Peyer's patch (tissue), 4 donors: ENCODE data around the gene LBH.

Source experiments
- POLR2A ChIP-seq, 2 donors: fragments of 450-650 bp; IDR thresholded peaks; one replicate each; pipeline ENCODE4 v1.5.1; 2017; ENCODE audit warnings: antibody characterized with exemption in 2 of 2, mild to moderate bottlenecking in 2 of 2, moderate library complexity in 2 of 2
- TF ChIP-seq, protein P1 (sequence below), 6 experiments: fragments of 450-650 bp in 4 of 6; fragments of 200-600 bp in 2 of 6; sonication (generic) in 1 of 6; IDR thresholded peaks; one replicate each; pipeline ENCODE4 v1.5.1; 2017 to 2019; ENCODE audit warnings: antibody characterized with exemption in 6 of 6, mild to moderate bottlenecking in 3 of 6, moderate library complexity in 1 of 6

DNA sequence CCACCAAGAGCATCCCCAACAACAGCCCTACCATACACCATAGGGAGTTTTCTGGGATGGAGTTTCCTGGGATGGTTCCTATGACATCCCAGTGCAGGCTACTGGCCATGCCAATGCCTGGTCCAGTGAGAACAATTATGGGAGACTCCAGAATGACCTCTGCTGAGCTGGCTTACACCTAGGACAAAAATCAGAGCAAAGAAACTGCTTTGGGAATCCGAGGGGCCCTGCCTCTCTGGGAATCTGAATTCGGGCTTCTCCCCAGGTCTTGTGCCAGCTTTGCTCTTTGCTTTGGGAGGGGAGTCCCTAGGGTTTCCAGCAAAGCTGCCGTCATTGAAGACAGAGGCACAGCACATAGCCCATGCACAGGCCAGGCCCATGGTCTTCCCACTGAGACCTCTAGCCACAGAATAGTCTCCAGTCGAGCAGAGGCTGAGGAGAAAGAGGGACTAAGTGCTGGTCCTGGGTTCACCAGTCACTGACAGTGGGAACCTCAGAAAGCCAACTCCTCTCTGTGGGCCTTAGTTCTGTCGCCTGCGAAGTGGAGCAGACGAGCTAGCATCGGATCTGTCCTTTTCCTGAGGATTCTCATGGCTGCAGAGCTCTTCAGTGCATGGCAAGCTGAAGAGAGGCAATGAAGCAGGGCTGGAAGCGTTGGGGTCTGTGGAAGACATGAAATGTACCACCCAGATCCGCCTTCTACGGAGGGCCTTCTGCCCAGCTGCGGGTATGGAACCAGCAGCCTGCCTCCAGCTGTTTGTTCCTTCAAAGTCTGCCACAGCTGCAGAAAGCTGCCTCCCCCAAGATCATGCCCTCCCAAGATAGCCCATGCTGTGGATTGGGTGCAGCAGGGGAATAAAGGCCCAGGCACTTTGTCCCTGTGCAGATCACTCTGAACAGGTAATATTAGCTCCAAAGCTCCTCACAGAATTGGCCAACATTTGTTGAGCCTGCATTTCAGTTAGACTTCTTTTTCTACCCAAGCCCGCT, 11.2 kb upstream of the LBH start:
- TF ChIP-seq POLR2A (IDR thresholded peaks at IDR 0.05), result no peak
- TF ChIP-seq, protein P1, sequence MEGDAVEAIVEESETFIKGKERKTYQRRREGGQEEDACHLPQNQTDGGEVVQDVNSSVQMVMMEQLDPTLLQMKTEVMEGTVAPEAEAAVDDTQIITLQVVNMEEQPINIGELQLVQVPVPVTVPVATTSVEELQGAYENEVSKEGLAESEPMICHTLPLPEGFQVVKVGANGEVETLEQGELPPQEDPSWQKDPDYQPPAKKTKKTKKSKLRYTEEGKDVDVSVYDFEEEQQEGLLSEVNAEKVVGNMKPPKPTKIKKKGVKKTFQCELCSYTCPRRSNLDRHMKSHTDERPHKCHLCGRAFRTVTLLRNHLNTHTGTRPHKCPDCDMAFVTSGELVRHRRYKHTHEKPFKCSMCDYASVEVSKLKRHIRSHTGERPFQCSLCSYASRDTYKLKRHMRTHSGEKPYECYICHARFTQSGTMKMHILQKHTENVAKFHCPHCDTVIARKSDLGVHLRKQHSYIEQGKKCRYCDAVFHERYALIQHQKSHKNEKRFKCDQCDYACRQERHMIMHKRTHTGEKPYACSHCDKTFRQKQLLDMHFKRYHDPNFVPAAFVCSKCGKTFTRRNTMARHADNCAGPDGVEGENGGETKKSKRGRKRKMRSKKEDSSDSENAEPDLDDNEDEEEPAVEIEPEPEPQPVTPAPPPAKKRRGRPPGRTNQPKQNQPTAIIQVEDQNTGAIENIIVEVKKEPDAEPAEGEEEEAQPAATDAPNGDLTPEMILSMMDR (IDR thresholded peaks at IDR 0.05), result no peak
